Cardiac fibroblast (primary cell): Measurements from ENCODE around the gene ATG2B.
A peak's percentile ranks its signal among the peaks of the same experiment; 100 is the strongest.

Experiments
- DNase-seq, 2 donors: peaks; one replicate each; pipeline versions ENCODE4 v3.0.0 to v3.0.0-alpha.2; 2010; ENCODE audit warnings: low read depth in 2 of 2
- H3K4me3 ChIP-seq, 2 donors: replicated peaks in 1 of 2; 1 replicate in 1 of 2; 2 replicates in 1 of 2; pipeline ENCODE4 v1.5.1; 2011; ENCODE audit warnings: low read depth in 2 of 2, low read length in 2 of 2, mild to moderate bottlenecking in 2 of 2, moderate library complexity in 1 of 2
- CTCF ChIP-seq: IDR thresholded peaks from one replicate; pipeline ENCODE4 v1.5.1; 2011; ENCODE audit warnings: low read depth, mild to moderate bottlenecking, low read length, inconsistent platforms

ATG2B gene

GRCh38 chr14:96318836-96319235 is 44.3 kb downstream of the ATG2B start:
- TF ChIP-seq CTCF, result no peak
- no peak overlapping the region for H3K4me3 ChIP-seq

GRCh38 chr14:96316087-96316486 is 47.1 kb downstream of the ATG2B start:
- no peak for TF ChIP-seq CTCF
- H3K4me3 ChIP-seq, result no peak overlapping the region
- DNase-seq, result no peak

More at GRCh38 chr14:96318836-96319235, 44.3 kb downstream of the ATG2B start:
- DNase-seq, result no peak

- no peak for DNase-seq
- no peak overlapping the region for H3K4me3 ChIP-seq
- no peak for TF ChIP-seq CTCF
Measured at GRCh38 chr14:96310906-96311305, 52.2 kb downstream of the ATG2B start.

GRCh38 chr14:96309896-96310330 is 53.2 kb downstream of the ATG2B start:
- peak in 1 of 2 donors; percentile 4 for DNase-seq
- TF ChIP-seq CTCF, result no peak
- H3K4me3 ChIP-seq, result no peak overlapping the region

- no peak for DNase-seq
- H3K4me3 ChIP-seq, result no peak overlapping the region
- no peak for TF ChIP-seq CTCF
Measured at GRCh38 chr14:96309133-96309895, 53.8 kb downstream of the ATG2B start.

GRCh38 chr14:96307434-96307833 is 55.7 kb downstream of the ATG2B start:
- no peak overlapping the region for H3K4me3 ChIP-seq
- no peak for TF ChIP-seq CTCF
- DNase-seq, result no peak
